ENCODE results near the gene F7. TPM values are rescaled to one million over a fixed set of nuclear protein-coding genes. Genes with fewer than 3 reads are reported as not detected.

Gene F7
- total and polyA plus RNA-seq, 2 donors (not counting 3 experiments of a cell fraction or from before 2014, with no cell fraction given), result not detected

DNA sequence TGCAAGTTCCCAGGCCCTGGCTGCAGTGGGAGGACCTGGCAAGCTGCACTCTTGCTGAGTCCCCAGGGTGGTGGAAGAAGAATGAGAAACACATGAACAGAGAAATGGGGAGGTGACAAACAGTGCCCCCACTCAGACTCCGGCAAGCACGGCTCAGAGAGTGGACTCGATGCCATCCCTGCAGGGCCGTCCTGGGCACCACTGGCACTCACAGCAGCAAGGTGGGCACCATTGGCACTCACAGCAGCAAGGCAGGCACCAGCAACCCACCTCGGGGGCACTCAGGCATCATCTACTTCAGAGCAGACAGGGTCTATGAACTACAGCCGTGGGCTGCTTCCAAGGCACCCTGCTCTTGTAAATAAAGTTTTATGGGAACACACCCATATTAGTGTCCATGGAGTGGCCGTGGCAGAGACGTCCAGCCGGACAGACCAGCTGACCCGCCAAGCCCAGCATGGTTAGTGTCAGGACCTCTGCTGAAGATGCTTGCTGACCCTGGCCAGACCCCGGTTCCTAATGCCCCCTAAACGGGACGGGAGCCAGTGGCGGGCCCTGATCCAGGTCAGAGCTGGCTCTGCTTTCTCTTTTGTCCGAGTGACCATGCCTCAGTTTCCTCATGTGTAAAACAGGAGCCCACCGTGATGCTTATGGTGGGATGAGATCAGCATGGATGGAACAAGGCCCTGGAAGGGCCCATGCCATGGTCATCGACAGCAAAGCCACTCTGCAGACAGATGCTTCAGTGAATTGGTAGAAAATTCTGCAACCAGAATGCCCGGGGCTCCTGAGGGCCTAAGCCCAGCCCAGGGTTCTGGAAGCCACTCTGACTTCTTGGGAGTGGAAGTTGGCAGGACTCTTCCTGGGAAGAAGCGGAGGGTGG is 14.9 kb downstream of the F7 start:
- CTCF ChIA-PET, result no interaction called here
- no peak for TF ChIP-seq MYC (IDR thresholded peaks at IDR 0.05; ENCODE audit: low read depth, low read length)
- TF ChIP-seq, protein P1, sequence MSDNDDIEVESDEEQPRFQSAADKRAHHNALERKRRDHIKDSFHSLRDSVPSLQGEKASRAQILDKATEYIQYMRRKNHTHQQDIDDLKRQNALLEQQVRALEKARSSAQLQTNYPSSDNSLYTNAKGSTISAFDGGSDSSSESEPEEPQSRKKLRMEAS (IDR thresholded peaks at IDR 0.05; ENCODE audit: insufficient read depth, insufficient read length), result no peak
- TF ChIP-seq JUN (IDR thresholded peaks at IDR 0.05; ENCODE audit: borderline replicate concordance, insufficient read depth, insufficient read length, low read depth), result no peak
- no peak for TF ChIP-seq GATA2 (IDR thresholded peaks at IDR 0.05; ENCODE audit: insufficient read depth, insufficient read length, low read depth, low read length)
- no peak for TF ChIP-seq POLR2AphosphoS5 (IDR thresholded peaks at IDR 0.05; ENCODE audit: insufficient read depth, low read depth, low read length)
- TF ChIP-seq, protein P2, sequence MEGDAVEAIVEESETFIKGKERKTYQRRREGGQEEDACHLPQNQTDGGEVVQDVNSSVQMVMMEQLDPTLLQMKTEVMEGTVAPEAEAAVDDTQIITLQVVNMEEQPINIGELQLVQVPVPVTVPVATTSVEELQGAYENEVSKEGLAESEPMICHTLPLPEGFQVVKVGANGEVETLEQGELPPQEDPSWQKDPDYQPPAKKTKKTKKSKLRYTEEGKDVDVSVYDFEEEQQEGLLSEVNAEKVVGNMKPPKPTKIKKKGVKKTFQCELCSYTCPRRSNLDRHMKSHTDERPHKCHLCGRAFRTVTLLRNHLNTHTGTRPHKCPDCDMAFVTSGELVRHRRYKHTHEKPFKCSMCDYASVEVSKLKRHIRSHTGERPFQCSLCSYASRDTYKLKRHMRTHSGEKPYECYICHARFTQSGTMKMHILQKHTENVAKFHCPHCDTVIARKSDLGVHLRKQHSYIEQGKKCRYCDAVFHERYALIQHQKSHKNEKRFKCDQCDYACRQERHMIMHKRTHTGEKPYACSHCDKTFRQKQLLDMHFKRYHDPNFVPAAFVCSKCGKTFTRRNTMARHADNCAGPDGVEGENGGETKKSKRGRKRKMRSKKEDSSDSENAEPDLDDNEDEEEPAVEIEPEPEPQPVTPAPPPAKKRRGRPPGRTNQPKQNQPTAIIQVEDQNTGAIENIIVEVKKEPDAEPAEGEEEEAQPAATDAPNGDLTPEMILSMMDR (IDR thresholded peaks at IDR 0.05; ENCODE audit: extremely low read depth in 1 of 2, insufficient read depth in 1 of 2, low read depth in 1 of 2, low read length in 2 of 2), result no peak
- intact Hi-C loops (cut with micrococcal nuclease), result no loop called here
- Histone ChIP-seq H3K4me2 (ENCODE audit: insufficient read depth, low read length) (no peak overlapping the region), H3K9me1 (replicated peaks; ENCODE audit: control insufficient read depth, extremely low read depth, insufficient read depth, low read length) (no peaks in the 10 kb centered on the region), H2AFZ (ENCODE audit: low read depth, low read length) (no peak overlapping the region), H3K9me3 (replicated peaks; ENCODE audit: control insufficient read depth, insufficient read depth, low read length) (no peaks in the 10 kb centered on the region), H3K27ac (ENCODE audit: insufficient read depth, low read depth, low read length) (no peak overlapping the region), H3K79me2 (ENCODE audit: control insufficient read depth, insufficient read depth, low read length) (no peaks in the 10 kb centered on the region), H3K4me1 (ENCODE audit: control insufficient read depth, extremely low read depth, insufficient read depth, low read length) (no peaks in the 10 kb centered on the region), H3K36me3 (ENCODE audit: control insufficient read depth in 2 of 2, extremely low read depth in 1 of 2, insufficient read depth in 2 of 2, low read length in 2 of 2) (no peaks in the 10 kb centered on the region), H3K27me3 (ENCODE audit: control insufficient read depth in 2 of 2, insufficient read depth in 2 of 2, low read length in 2 of 2) (no peaks in the 10 kb centered on the region), H3K9ac (replicated peaks; ENCODE audit: extremely low read depth, insufficient read depth, low read length) (no peak overlapping the region), H4K20me1 (replicated peaks; ENCODE audit: control insufficient read depth, extremely low read depth, insufficient read depth, low read length) (no peaks in the 10 kb centered on the region), H3K4me3 (replicated peaks in 1 of 3; ENCODE audit: insufficient read depth in 1 of 3, low read depth in 1 of 3, low read length in 3 of 3) (no peak overlapping the region)
- no peak for FAIRE-seq
- no TSS peak for BruUV-seq (replicated peaks)
- dilution Hi-C loops (cut with MboI; ENCODE audit: extremely low pct_ligation_motif_present, low sequenced_read_pairs), result no loop called here
- DNase-seq (ENCODE audit: low read depth, low spot score), result no peak
- POLR2A ChIA-PET, result no interaction called here
